ENCODE results near the gene TM9SF2. TPM values are rescaled to one million over a fixed set of nuclear protein-coding genes. Genes with fewer than 3 reads are reported as not detected.

Gene TM9SF2
- total RNA-seq, 1 donor from 2014 or later, result 118 TPM

GRCh38 chr13:99495466-99496183, 5.6 kb upstream of the TM9SF2 start:
- Mint-ChIP-seq H3K4me3 (ENCODE audit: unreplicated experiment) (no peak overlapping the region), H3K27ac (ENCODE audit: unreplicated experiment) (no peak overlapping the region)

GRCh38 chr13:99496184-99497142, 4.8 kb upstream of the TM9SF2 start:
- TF ChIP-seq CTCF (IDR thresholded peaks at IDR 0.05; ENCODE audit: insufficient read depth, low read depth, low read length), result no peak
- TF ChIP-seq EZH2 (IDR thresholded peaks at IDR 0.05; ENCODE audit: insufficient read depth, low read length), result no peak
- peaks cover 2% of the 10 kb centered on the region for H3K36me3 Mint-ChIP-seq (ENCODE audit: low read depth, unreplicated experiment)
- no peaks in the 10 kb centered on the region for H3K27me3 Mint-ChIP-seq (ENCODE audit: low read depth, unreplicated experiment)
- H3K4me3 ChIP-seq (ENCODE audit: insufficient read depth, low read depth, low read length), result no peak overlapping the region
- peaks cover 11% of the 10 kb centered on the region for H3K4me1 ChIP-seq (ENCODE audit: insufficient read depth, low read length)
- FAIRE-seq, result no peak
- DNase-seq (ENCODE audit: low read depth), result peak; percentile 6
- no peak overlapping the region for H3K9ac ChIP-seq (ENCODE audit: low read length)
- no peak overlapping the region for H3K4me3 Mint-ChIP-seq (ENCODE audit: unreplicated experiment)
- H3K9me3 ChIP-seq (ENCODE audit: insufficient read depth, low read depth, low read length), result no peaks in the 10 kb centered on the region
- no peak overlapping the region for H3K27ac ChIP-seq (ENCODE audit: low read depth, low read length)
- no peak overlapping the region for H3K27ac Mint-ChIP-seq (ENCODE audit: unreplicated experiment)
- H3K4me2 ChIP-seq (ENCODE audit: low read length), result peak overlapping the region; percentile 25
- no peaks in the 10 kb centered on the region for H4K20me1 ChIP-seq (ENCODE audit: insufficient read depth, low read length)
- no peaks in the 10 kb centered on the region for H3K27me3 ChIP-seq (ENCODE audit: insufficient read depth, low read length)
- peaks cover 6% of the 10 kb centered on the region for H3K9me3 Mint-ChIP-seq (ENCODE audit: unreplicated experiment)
- no peaks in the 10 kb centered on the region for H3K36me3 ChIP-seq (ENCODE audit: insufficient read depth, low read length)
- H3K4me1 Mint-ChIP-seq (ENCODE audit: low read depth, unreplicated experiment), result peaks cover 15% of the 10 kb centered on the region
- H2AFZ ChIP-seq (ENCODE audit: low read depth, low read length), result peak overlapping the region; percentile 25
- peaks cover 2% of the 10 kb centered on the region for H3K79me2 ChIP-seq (ENCODE audit: insufficient read depth, low read length)

More at GRCh38 chr13:99495466-99496183, 5.6 kb upstream of the TM9SF2 start:
- no peak overlapping the region for H2AFZ ChIP-seq (ENCODE audit: low read depth, low read length)
- H3K9me3 ChIP-seq (ENCODE audit: insufficient read depth, low read depth, low read length), result no peaks in the 10 kb centered on the region
- H3K4me1 Mint-ChIP-seq (ENCODE audit: low read depth, unreplicated experiment), result peaks cover 13% of the 10 kb centered on the region
- H3K36me3 ChIP-seq (ENCODE audit: insufficient read depth, low read length), result no peaks in the 10 kb centered on the region
- FAIRE-seq (no peak), DNase-seq (ENCODE audit: low read depth) (no peak)
- no peaks in the 10 kb centered on the region for H3K27me3 Mint-ChIP-seq (ENCODE audit: low read depth, unreplicated experiment)
- no peak overlapping the region for H3K4me2 ChIP-seq (ENCODE audit: low read length)
- H3K4me3 ChIP-seq (ENCODE audit: insufficient read depth, low read depth, low read length), result no peak overlapping the region
- H3K9ac ChIP-seq (ENCODE audit: low read length), result no peak overlapping the region
- no peak overlapping the region for H3K27ac ChIP-seq (ENCODE audit: low read depth, low read length)
- TF ChIP-seq CTCF (IDR thresholded peaks at IDR 0.05; ENCODE audit: insufficient read depth, low read depth, low read length) (no peak), EZH2 (IDR thresholded peaks at IDR 0.05; ENCODE audit: insufficient read depth, low read length) (no peak)
- peaks cover 9% of the 10 kb centered on the region for H3K4me1 ChIP-seq (ENCODE audit: insufficient read depth, low read length)
- peaks cover 2% of the 10 kb centered on the region for H3K36me3 Mint-ChIP-seq (ENCODE audit: low read depth, unreplicated experiment)
- no peaks in the 10 kb centered on the region for H3K79me2 ChIP-seq (ENCODE audit: insufficient read depth, low read length)
- H3K27me3 ChIP-seq (ENCODE audit: insufficient read depth, low read length), result no peaks in the 10 kb centered on the region
- H4K20me1 ChIP-seq (ENCODE audit: insufficient read depth, low read length), result no peaks in the 10 kb centered on the region
- peaks cover 6% of the 10 kb centered on the region for H3K9me3 Mint-ChIP-seq (ENCODE audit: unreplicated experiment)

Data from astrocyte (in vitro differentiated cells and primary cell).